Epithelial cell of proximal tubule (primary cell): ENCODE data around the gene PXYLP1. TPM values are rescaled to one million over a fixed set of nuclear protein-coding genes. Genes with fewer than 3 reads are reported as not detected.

Source experiments
- DNase-seq: peaks from one replicate; pipeline ENCODE4 v3.0.0-alpha.2; 2011; ENCODE audit warnings: low read depth
- H3K4me3 ChIP-seq: 2 replicates; pipeline ENCODE4 v1.5.1; 2011; ENCODE audit warnings: low read depth, mild to moderate bottlenecking, low read length
- total RNA-seq: library from RNA; depleted of rRNA; stranded (reverse); fragments of >200 nt; gene quantifications from 2 replicates; pipeline ENCODE4 v1.2.3, GENCODE V29; 2015
- TF ChIP-seq, protein P1 (sequence below): conservative IDR thresholded peaks from 2 replicates; pipeline ENCODE4 v1.5.1; 2012; ENCODE audit warnings: low read depth, mild to moderate bottlenecking, low read length

PXYLP1 gene
- total RNA-seq, 1 donor from 2014 or later: 12.4 TPM

DNA sequence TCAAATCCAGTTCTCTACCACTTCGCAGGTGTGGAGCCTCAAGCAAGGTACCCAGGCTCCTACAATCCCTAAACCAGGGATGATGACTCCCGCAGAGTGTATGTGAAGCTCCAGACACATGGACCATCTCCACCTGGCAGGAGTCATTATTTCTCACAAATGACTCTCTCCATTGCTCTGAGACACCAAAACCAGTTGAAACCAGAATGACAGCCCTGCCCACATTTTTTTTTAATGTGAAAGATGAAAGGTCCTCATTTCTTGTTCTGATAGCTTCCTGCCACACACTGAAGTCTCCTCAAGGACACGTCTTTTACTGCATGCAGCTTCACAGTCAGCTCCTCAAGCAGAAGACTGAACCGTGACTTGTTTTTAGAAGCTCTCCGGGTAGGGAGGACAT, 75.3 kb downstream of the PXYLP1 start:
- TF ChIP-seq, protein P1, sequence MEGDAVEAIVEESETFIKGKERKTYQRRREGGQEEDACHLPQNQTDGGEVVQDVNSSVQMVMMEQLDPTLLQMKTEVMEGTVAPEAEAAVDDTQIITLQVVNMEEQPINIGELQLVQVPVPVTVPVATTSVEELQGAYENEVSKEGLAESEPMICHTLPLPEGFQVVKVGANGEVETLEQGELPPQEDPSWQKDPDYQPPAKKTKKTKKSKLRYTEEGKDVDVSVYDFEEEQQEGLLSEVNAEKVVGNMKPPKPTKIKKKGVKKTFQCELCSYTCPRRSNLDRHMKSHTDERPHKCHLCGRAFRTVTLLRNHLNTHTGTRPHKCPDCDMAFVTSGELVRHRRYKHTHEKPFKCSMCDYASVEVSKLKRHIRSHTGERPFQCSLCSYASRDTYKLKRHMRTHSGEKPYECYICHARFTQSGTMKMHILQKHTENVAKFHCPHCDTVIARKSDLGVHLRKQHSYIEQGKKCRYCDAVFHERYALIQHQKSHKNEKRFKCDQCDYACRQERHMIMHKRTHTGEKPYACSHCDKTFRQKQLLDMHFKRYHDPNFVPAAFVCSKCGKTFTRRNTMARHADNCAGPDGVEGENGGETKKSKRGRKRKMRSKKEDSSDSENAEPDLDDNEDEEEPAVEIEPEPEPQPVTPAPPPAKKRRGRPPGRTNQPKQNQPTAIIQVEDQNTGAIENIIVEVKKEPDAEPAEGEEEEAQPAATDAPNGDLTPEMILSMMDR: no peak
- DNase-seq: no peak

DNA sequence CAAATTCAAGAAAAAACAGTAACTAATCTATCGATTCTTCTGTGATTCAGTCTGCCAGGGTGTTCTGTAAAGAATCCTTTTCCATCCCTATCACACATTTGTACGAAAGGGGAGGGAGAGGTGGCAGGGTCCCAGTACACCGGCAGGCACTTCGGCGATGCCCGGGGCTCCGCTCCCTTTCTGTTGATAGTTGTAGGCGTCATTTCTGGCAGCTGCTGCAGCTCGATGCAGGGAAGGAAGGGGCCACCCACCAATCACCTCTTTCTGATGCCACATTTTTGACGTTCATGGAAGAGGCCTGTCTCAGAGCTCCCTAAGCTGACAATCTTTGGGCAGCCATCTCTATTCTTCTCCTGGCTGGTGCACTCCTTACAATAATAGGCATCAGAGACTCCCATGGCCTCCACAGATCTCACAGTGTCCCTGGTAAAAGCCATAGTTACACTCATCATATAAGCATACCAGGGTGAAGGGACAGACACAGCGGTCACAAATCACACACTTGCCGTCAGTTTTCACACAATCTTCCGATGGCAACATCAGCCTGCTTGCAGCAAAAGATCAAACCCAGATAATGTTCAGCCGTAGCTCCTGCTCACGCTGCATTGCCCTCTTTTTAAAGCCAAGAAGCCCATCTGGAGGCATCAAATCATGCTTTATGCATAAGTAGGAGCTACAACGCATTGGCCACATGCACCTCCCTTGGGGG, 75.9 kb downstream of the PXYLP1 start:
- no peak overlapping the region for H3K4me3 ChIP-seq

More for the DNA sequence above, 75.3 kb downstream of the PXYLP1 start:
- H3K4me3 ChIP-seq: no peak overlapping the region

DNA sequence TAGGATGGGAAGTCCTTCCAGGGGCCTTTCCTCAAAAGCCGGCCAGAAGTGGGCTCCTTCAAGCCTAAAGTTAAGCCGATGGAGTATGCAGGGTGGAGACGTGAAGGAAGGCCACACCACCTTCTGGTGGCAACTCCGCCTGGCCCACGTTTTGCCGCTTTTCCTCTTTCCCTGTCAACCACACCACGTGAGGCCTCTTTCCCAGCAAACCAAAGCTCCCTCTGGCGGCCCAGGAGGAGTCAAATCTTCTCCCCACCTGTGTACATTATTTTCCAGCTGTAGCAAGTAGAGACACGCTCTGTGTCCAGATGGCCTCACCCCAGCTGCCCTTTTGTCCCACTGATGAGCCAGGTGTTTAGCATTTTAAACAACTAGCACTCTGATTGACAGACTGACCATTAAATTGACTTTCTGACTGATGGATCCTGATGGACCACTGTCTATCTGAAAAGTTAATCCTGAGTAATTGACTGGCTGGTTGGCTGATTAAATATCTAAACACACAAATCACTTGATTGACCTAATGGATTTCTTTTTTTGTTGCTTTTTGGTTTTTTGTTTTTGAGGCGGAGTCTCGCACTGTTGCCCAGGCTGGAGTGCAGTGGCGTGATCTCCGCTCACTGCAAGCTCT, 77.1 kb downstream of the PXYLP1 start:
- no peak overlapping the region for H3K4me3 ChIP-seq
- TF ChIP-seq, protein P1: peak; percentile 84
- DNase-seq: no peak

More for the DNA sequence above, 75.9 kb downstream of the PXYLP1 start:
- TF ChIP-seq, protein P1: no peak
- no peak for DNase-seq

DNA sequence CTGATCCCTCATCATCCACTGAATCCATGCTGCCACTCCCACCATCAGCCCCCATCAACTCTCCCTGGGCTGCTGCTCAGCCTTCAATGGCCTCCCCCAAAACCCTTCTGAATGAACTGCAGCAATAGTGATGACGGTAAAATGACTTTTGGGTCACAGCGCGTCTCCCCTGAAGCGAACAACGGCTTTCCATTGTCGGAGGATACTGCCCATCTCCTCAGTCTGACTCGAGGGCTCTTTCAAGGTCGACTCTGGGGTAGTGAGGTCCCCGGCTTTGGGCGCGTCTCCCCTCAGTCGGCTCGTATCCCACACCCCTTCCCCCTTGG, 79.5 kb downstream of the PXYLP1 start:
- H3K4me3 ChIP-seq: peak overlapping the region; percentile 97
- TF ChIP-seq, protein P1: no peak
- no peak for DNase-seq

DNA sequence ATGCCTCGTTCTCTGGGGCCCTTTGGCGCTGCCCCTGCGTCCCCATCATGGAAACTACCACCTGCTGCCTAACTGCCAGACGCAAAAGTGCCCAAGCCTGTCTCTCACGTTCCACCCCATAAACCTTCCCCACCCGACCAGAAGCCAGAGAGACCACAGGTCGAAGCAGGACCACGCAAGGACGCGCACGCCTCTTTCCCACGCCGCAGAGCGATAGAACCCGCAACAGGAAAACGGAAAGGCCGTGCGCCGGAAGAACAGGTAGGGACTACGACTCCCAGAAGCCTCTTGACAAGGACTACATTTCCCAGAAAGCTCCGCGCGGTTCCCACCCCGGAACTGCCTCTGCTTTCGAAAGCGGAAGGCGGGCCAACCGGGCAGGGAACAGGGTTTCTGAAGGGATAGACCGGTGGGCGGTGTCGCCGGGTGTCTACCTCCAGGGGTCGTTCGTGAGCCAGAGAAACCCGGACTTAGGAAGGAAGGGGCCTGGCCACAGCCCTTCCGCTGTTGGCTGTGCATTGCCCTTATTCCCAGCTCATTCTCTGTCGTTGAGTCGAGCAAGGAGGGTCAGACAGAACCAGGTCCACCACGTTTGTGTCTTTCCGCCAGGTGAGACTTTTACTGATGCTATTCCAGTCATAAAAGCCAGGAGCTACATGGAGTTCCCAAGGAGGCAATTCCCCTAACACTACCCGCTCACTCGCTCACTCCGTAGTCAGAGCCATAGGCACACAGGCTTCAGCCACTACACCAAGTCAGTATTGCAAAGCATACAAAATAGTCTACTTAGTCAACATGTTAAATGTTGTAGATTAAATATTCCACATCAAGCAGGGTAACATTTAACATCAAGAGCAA, 80.1 kb downstream of the PXYLP1 start:
- DNase-seq: no peak
- TF ChIP-seq, protein P1: peak; percentile 68
- peak overlapping the region; percentile 97 for H3K4me3 ChIP-seq

DNA sequence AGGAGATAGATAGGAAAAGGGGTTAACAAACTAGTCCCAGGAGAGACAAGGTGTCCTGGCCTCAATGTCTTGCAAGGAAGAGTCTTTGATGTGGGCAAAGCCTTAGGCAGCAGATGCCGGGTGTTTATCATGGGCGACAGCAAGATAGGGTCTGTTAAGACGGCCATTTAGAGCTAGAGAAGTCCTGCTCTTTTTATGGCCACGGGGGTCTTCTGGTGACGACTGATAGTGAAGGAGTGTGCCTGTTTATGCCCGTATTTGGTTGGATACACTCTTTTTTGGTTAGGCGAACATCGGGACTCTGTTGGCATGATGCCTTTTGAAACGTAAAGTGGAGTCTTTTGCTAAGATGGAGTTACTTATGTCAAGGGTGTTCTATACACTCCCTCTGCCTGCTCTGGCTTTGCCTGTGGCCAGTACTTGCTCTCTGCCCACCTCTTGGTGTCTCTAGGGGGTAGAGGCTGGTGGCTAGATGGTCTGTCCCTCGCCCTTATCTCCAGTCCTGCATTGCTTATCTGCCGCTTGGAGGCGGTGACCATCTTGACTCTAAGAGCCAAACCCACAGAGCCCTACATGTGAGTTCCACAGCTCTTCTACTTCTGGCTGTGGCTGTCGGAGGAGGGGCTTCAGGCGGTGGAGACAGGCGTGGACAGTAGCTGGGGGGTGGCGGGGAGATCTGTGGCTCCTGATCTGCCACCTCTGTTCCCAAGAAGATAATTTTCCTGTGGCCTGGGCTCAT, 80.9 kb downstream of the PXYLP1 start:
- TF ChIP-seq, protein P1: no peak
- H3K4me3 ChIP-seq: peak overlapping the region; percentile 97
- DNase-seq: no peak
